Natural killer cell (primary cell): ENCODE results near the gene CYP11A1. TPM values are rescaled to one million over a fixed set of nuclear protein-coding genes. Genes with fewer than 3 reads are reported as not detected.

Experiments used
- ATAC-seq, 3 donors: fragments of 150-1000 bp in 2 of 3; fragments of 200-7000 bp in 1 of 3; cut with Tn5 transposase; 1 replicate in 1 of 3; 2 replicates in 2 of 3; pipeline ENCODE4 v1.10.0; 2021; ENCODE audit warnings: mild to moderate bottlenecking in 2 of 3, moderate library complexity in 2 of 3
- DNase-seq, 2 donors: peaks; one replicate each; pipeline versions ENCODE4 v3.0.0 to v3.0.0-alpha.2; 2013 to 2021; ENCODE audit warnings: mixed read lengths in 1 of 2
- H3K27ac ChIP-seq: one replicate; pipeline ENCODE4 v1.5.1; 2013; ENCODE audit warnings: mild to moderate bottlenecking, low read length
- H3K27me3 ChIP-seq: one replicate; pipeline ENCODE4 v1.6.1; 2013; ENCODE audit warnings: low read length; ENCODE audit not compliant: control insufficient read depth, insufficient read depth
- H3K36me3 ChIP-seq: one replicate; pipeline ENCODE4 v1.6.1; 2013; ENCODE audit warnings: low read length; ENCODE audit not compliant: control insufficient read depth, insufficient read depth
- H3K4me1 ChIP-seq: one replicate; pipeline ENCODE4 v1.6.1; 2013; ENCODE audit warnings: low read length; ENCODE audit not compliant: control insufficient read depth, insufficient read depth
- H3K4me3 ChIP-seq: one replicate; pipeline ENCODE4 v1.5.1; 2013; ENCODE audit warnings: low read length
- H3K9me3 ChIP-seq: one replicate; pipeline ENCODE4 v1.6.1; 2013; ENCODE audit warnings: low read length; ENCODE audit not compliant: control insufficient read depth, insufficient read depth
- H3K27ac Mint-ChIP-seq, 2 donors: one replicate each; pipeline ENCODE4 v1.8.0; 2022; ENCODE audit warnings: mild to moderate bottlenecking in 2 of 2, mixed read lengths in 2 of 2, moderate library complexity in 1 of 2
- H3K27me3 Mint-ChIP-seq, 2 donors: one replicate each; pipeline ENCODE4 v1.8.0; 2022; ENCODE audit warnings: low read depth in 2 of 2, mixed read lengths in 2 of 2
- H3K36me3 Mint-ChIP-seq: one replicate; pipeline ENCODE4 v1.8.0; 2022; ENCODE audit warnings: mixed read lengths
- H3K4me1 Mint-ChIP-seq, 2 donors: one replicate each; pipeline ENCODE4 v1.8.0; 2022; ENCODE audit warnings: mixed read lengths in 2 of 2
- H3K4me3 Mint-ChIP-seq: one replicate; pipeline ENCODE4 v1.8.0; 2022; ENCODE audit warnings: mild to moderate bottlenecking, moderate library complexity, mixed read lengths
- H3K9me3 Mint-ChIP-seq, 2 donors: one replicate each; pipeline ENCODE4 v1.8.0; 2022; ENCODE audit warnings: mixed read lengths in 2 of 2
- CTCF ChIP-seq: fragments of 200-600 bp; IDR thresholded peaks from one replicate; pipeline ENCODE4 v1.8.0; 2022; ENCODE audit warnings: antibody characterized with exemption
- WGBS: methylation state at CpG from one replicate; pipeline ENCODE4 v1.1.7; 2013; ENCODE audit warnings: missing lambda C conversion rate; ENCODE audit not compliant: insufficient coverage; 5-methylcytosine and 5-hydroxymethylcytosine counted together
- intact Hi-C: fragments of 100-400 bp; cut with micrococcal nuclease; formaldehyde crosslinking; loops from one replicate; pipeline ENCODE4 v1.14.2; 2022
- total RNA-seq, 4 donors: library from RNA; stranded (reverse); fragments of 120-200 nt in 1 of 4; gene quantifications; one replicate each; pipeline versions ENCODE4 v1.2.3 to v1.2.4, GENCODE V29; 2013 to 2022

The CYP11A1 gene
- total RNA-seq, 3 donors from 2014 or later (not counting 1 experiment from before 2014, with no cell fraction given) = 5.1 TPM; not detected in 2

- no peaks in the 10 kb centered on the region for H3K36me3 Mint-ChIP-seq
- intact Hi-C loops = no loop called here
- WGBS = 92% methylated on average over 7 of the region's 7 CpGs
- H3K27ac Mint-ChIP-seq = peak overlapping the region in 1 of 2 donors; percentile 52
- DNase-seq (no peak), ATAC-seq (no peak)
- H3K4me3 Mint-ChIP-seq = no peak overlapping the region
- peaks cover 23 to 24% of the 10 kb centered on the region in 2 donors for H3K4me1 Mint-ChIP-seq
- no peaks in the 10 kb centered on the region for H3K27me3 Mint-ChIP-seq
- peaks cover 24% of the 10 kb centered on the region for H3K36me3 ChIP-seq
- H3K4me1 ChIP-seq = peaks cover 15% of the 10 kb centered on the region
- no peak overlapping the region for H3K4me3 ChIP-seq
- H3K9me3 ChIP-seq = no peaks in the 10 kb centered on the region
- no peaks in the 10 kb centered on the region for H3K9me3 Mint-ChIP-seq
- no peak overlapping the region for H3K27ac ChIP-seq
- TF ChIP-seq CTCF = no peak
- H3K27me3 ChIP-seq = no peaks in the 10 kb centered on the region
Observed at GRCh38 chr15:74408815-74409214, 41.4 kb upstream of the CYP11A1 start.

GRCh38 chr15:74408385-74408784, 40.9 kb upstream of the CYP11A1 start:
- intact Hi-C loops = no loop called here
- peak overlapping the region in 1 of 2 donors; percentile 52 for H3K27ac Mint-ChIP-seq
- H3K27me3 ChIP-seq = no peaks in the 10 kb centered on the region
- no peak overlapping the region for H3K27ac ChIP-seq
- peaks cover 24 to 28% of the 10 kb centered on the region in 2 donors for H3K4me1 Mint-ChIP-seq
- no peaks in the 10 kb centered on the region for H3K27me3 Mint-ChIP-seq
- no peaks in the 10 kb centered on the region for H3K9me3 ChIP-seq
- H3K4me3 Mint-ChIP-seq = no peak overlapping the region
- no peak for ATAC-seq
- no peak overlapping the region for H3K4me3 ChIP-seq
- no peaks in the 10 kb centered on the region for H3K36me3 Mint-ChIP-seq
- 87% methylated on average over 2 of the region's 2 CpGs for WGBS
- H3K4me1 ChIP-seq = peaks cover 19% of the 10 kb centered on the region
- TF ChIP-seq CTCF = no peak
- DNase-seq = no peak
- H3K36me3 ChIP-seq = peaks cover 20% of the 10 kb centered on the region
- H3K9me3 Mint-ChIP-seq = no peaks in the 10 kb centered on the region

GRCh38 chr15:74406992-74407705, 39.7 kb upstream of the CYP11A1 start:
- H3K4me1 ChIP-seq = peaks cover 31% of the 10 kb centered on the region
- Mint-ChIP-seq H3K27me3 (no peaks in the 10 kb centered on the region), H3K9me3 (no peaks in the 10 kb centered on the region), H3K36me3 (no peaks in the 10 kb centered on the region), H3K4me1 (peaks cover 34 to 40% of the 10 kb centered on the region in 2 donors), H3K4me3 (no peak overlapping the region), H3K27ac (peak overlapping the region in 1 of 2 donors; percentile 67)
- DNase-seq (no peak), ATAC-seq (no peak)
- intact Hi-C loops = no loop called here
- no peak for TF ChIP-seq CTCF
- H3K27me3 ChIP-seq = no peaks in the 10 kb centered on the region
- H3K9me3 ChIP-seq = no peaks in the 10 kb centered on the region
- no peak overlapping the region for H3K27ac ChIP-seq
- peaks cover 18% of the 10 kb centered on the region for H3K36me3 ChIP-seq
- WGBS = 74% methylated on average over 11 of the region's 12 CpGs
- no peak overlapping the region for H3K4me3 ChIP-seq

GRCh38 chr15:74406517-74406916, 39.1 kb upstream of the CYP11A1 start:
- intact Hi-C loops = no loop called here
- TF ChIP-seq CTCF = no peak
- peaks cover 40 to 46% of the 10 kb centered on the region in 2 donors for H3K4me1 Mint-ChIP-seq
- H3K36me3 Mint-ChIP-seq = no peaks in the 10 kb centered on the region
- H3K4me3 Mint-ChIP-seq = peak overlapping the region; percentile 32
- no peak for ATAC-seq
- no peaks in the 10 kb centered on the region for H3K9me3 ChIP-seq
- peak overlapping the region; percentile 51 to 67 for H3K27ac Mint-ChIP-seq
- DNase-seq = no peak
- no peak overlapping the region for H3K27ac ChIP-seq
- H3K4me1 ChIP-seq = peaks cover 38% of the 10 kb centered on the region
- peaks cover 14% of the 10 kb centered on the region for H3K36me3 ChIP-seq
- no peaks in the 10 kb centered on the region for H3K9me3 Mint-ChIP-seq
- H3K4me3 ChIP-seq = no peak overlapping the region
- no peaks in the 10 kb centered on the region for H3K27me3 Mint-ChIP-seq
- H3K27me3 ChIP-seq = no peaks in the 10 kb centered on the region
- 96% methylated on average over 4 of the region's 4 CpGs for WGBS
